Cardiac fibroblast (primary cell): ENCODE results near the gene SYT12.

Experiments used
- DNase-seq, 2 donors: peaks; one replicate each; pipeline versions ENCODE4 v3.0.0 to v3.0.0-alpha.2; 2010; ENCODE audit warnings: low read depth in 2 of 2
- H3K4me3 ChIP-seq, 2 donors: replicated peaks in 1 of 2; 1 replicate in 1 of 2; 2 replicates in 1 of 2; pipeline ENCODE4 v1.5.1; 2011; ENCODE audit warnings: low read depth in 2 of 2, low read length in 2 of 2, mild to moderate bottlenecking in 2 of 2, moderate library complexity in 1 of 2
- CTCF ChIP-seq: IDR thresholded peaks from one replicate; pipeline ENCODE4 v1.5.1; 2011; ENCODE audit warnings: low read depth, mild to moderate bottlenecking, low read length, inconsistent platforms

Gene SYT12

GRCh38 chr11:67034350-67034749 lies 11.4 kb downstream of the SYT12 start:
- DNase-seq = no peak
- no peak overlapping the region for H3K4me3 ChIP-seq
- TF ChIP-seq CTCF = no peak

- H3K4me3 ChIP-seq = no peak overlapping the region
- TF ChIP-seq CTCF = no peak
- DNase-seq = no peak
These were observed 17.2 kb downstream of the SYT12 start for GRCh38 chr11:67040147-67040546.

- no peak for TF ChIP-seq CTCF
- DNase-seq = no peak
- no peak overlapping the region for H3K4me3 ChIP-seq
These were observed 18.7 kb downstream of the SYT12 start for GRCh38 chr11:67041602-67042001.

- DNase-seq = no peak
- no peak for TF ChIP-seq CTCF
- no peak overlapping the region for H3K4me3 ChIP-seq
These were observed 20.8 kb downstream of the SYT12 start for GRCh38 chr11:67043572-67044349.

- no peak overlapping the region for H3K4me3 ChIP-seq
- no peak for DNase-seq
- TF ChIP-seq CTCF = no peak
These were observed 21.6 kb downstream of the SYT12 start for GRCh38 chr11:67044496-67044895.

GRCh38 chr11:67045314-67045713 lies 22.4 kb downstream of the SYT12 start:
- DNase-seq = peak; percentile 76 to 93
- H3K4me3 ChIP-seq = no peak overlapping the region

More at GRCh38 chr11:67045314-67045713, 22.4 kb downstream of the SYT12 start:
- peak; percentile 3 for TF ChIP-seq CTCF
